GM12873 (cell line): ENCODE results near the gene SKAP1.

Experiments used
- CTCF ChIP-seq: IDR thresholded peaks from 2 replicates; pipeline ENCODE4 v1.5.1; 2012; ENCODE audit warnings: low read depth, mild to moderate bottlenecking, moderate library complexity, low read length, control low read depth; ENCODE audit not compliant: insufficient read depth; ENCODE audit errors: missing control alignments

The SKAP1 gene

GRCh38 chr17:48394821-48395220 is 35.2 kb downstream of the SKAP1 start:
- TF ChIP-seq CTCF: no peak

- TF ChIP-seq CTCF: no peak
These were observed 36.7 kb downstream of the SKAP1 start for GRCh38 chr17:48393283-48393682.

- TF ChIP-seq CTCF: no peak
These were observed 37.2 kb downstream of the SKAP1 start for GRCh38 chr17:48392857-48393256.

- TF ChIP-seq CTCF: no peak
These were observed 38.6 kb downstream of the SKAP1 start for GRCh38 chr17:48391444-48391843.

DNA sequence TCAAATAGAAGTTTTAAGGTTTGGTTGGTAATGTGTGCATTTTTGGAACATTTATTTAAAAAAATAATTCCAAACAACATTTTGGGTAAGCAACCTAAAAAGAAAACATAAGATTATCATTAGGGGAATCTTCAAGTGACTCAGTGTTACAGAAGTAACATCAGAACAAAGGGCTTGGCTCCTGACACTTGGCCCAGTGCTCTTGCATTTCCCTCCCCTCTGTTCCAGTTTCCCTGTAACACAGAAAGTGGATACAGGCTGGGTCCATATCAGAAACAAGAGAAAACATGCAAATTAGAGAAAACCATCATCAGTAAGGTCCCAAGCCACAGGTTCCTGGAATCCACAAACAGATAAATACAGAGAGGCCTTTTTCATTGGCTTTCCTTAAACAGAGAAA is 40.1 kb downstream of the SKAP1 start:
- TF ChIP-seq CTCF: no peak

GRCh38 chr17:48388955-48389743 is 40.9 kb downstream of the SKAP1 start:
- TF ChIP-seq CTCF: no peak

- TF ChIP-seq CTCF: no peak
These were observed 43.2 kb downstream of the SKAP1 start for GRCh38 chr17:48386826-48387225.
